Pancreas (tissue), 10 donors: ENCODE results near the gene CNNM3. TPM values are rescaled to one million over a fixed set of nuclear protein-coding genes. Genes with fewer than 3 reads are reported as not detected.

Experiments used
- ATAC-seq, 4 donors: fragments of 200-7000 bp; cut with Tn5 transposase; one replicate each; pipeline versions ENCODE4 v1.8.0 to v1.9.1; 2020; ENCODE audit warnings: mild to moderate bottlenecking in 4 of 4, moderate library complexity in 4 of 4
- DNase-seq, 6 donors: peaks; one replicate each; pipeline ENCODE4 v3.0.0-alpha.2; 2020
- FAIRE-seq: peaks from 2 replicates; lab custom pipeline; 2012; peaks lifted over from hg19 to GRCh38; lab: Jason Lieb, UNC
- H3K27ac ChIP-seq, 4 donors: fragments of 200-600 bp; sonication (generic); 1 replicate in 3 of 4; 2 replicates in 1 of 4; pipeline versions ENCODE4 v1.5.0 to v1.8.0; 2020
- H3K27me3 ChIP-seq, 4 donors: fragments of 200-600 bp; one replicate each; pipeline ENCODE4 v1.8.0; 2021
- H3K36me3 ChIP-seq, 3 donors: fragments of 200-600 bp; sonication (generic) in 1 of 3; one replicate each; pipeline versions ENCODE4 v1.5.0 to v1.8.0; 2020 to 2021
- H3K4me1 ChIP-seq, 3 donors: fragments of 200-600 bp; one replicate each; pipeline ENCODE4 v1.8.0; 2021
- H3K4me3 ChIP-seq, 4 donors: fragments of 200-600 bp; sonication (generic) in 2 of 4; one replicate each; pipeline versions ENCODE4 v1.5.0 to v1.8.0; 2020 to 2021
- H3K9me3 ChIP-seq, 4 donors: fragments of 200-600 bp; one replicate each; pipeline ENCODE4 v1.8.0; 2021
- WGBS, 2 donors: extraction: QIAGEN DNeasy Blood & Tissue Kit; methylation state at CpG; one replicate each; pipeline ENCODE4 v1.1.7; 2013; 5-methylcytosine and 5-hydroxymethylcytosine counted together
- intact Hi-C, 3 donors: fragments of 100-400 bp; cut with DNase I; formaldehyde crosslinking; loops; one replicate each; pipeline versions ENCODE4 v1.11.1 to v1.14.2; 2022
- polyA plus RNA-seq, 2 donors: library from polyadenylated mRNA; stranded (reverse); fragments of 200-250 nt; gene quantifications; one replicate each; pipeline ENCODE4 v1.2.3, GENCODE V29; 2013
- total RNA-seq, 6 donors: library from RNA; stranded (reverse); fragmentation: NEBNext Ultra II Directional in 4 of 6; extraction: Animal tissue kit (Norgen Biotek cat#: 25700) in 4 of 6; gene quantifications; one replicate each; pipeline versions ENCODE4 v1.2.1 to v1.2.4, GENCODE V29; 2021 to 2023
- TF ChIP-seq, protein P1 (sequence below), 4 donors: fragments of 200-600 bp; sonication (generic) in 3 of 4; IDR thresholded peaks; one replicate each; pipeline versions ENCODE4 v1.5.0 to v1.8.0; 2021; ENCODE audit warnings: antibody characterized with exemption in 4 of 4
- donor health status: healthy with polysubstance abuse.
- donor health status: DM: no; HTN: no; CAD: no; lungs with moderate emphysema.
- donor health status: DM: no; HTN: no; CAD: no.
- donor health status: control.
- donor health status: control.
- donor health status: Bipolar disorder and iron deficiency.
- donor health status: DM: yes; HTN: yes; CAD: no.
- donor health status: DM: no; HTN: no; CAD: no.
- donor health status: DM: no; HTN: no; CAD: no.
- donor health status: DM: yes; HTN: yes; CAD: no.

CNNM3 gene
- total and polyA plus RNA-seq, 8 donors = 13.6 to 35.1 (median 25.1) TPM

GRCh38 chr2:96876269-96877041 lies 60.4 kb downstream of the CNNM3 start:
- 81 to 85% methylated on average over 15 to 16 of the region's 16 CpGs for WGBS, 2 donors
- FAIRE-seq = no peak
- Histone ChIP-seq H3K36me3 (no peaks in the 10 kb centered on the region), H3K27ac (no peak overlapping the region), H3K27me3 (no peaks in the 10 kb centered on the region), H3K9me3 (no peaks in the 10 kb centered on the region), H3K4me3 (no peak overlapping the region), H3K4me1 (peaks cover 0 to 11% (median 0%) of the 10 kb centered on the region in 3 donors)
- no peak for ATAC-seq
- DNase-seq = no peak
- intact Hi-C loops = no loop called here
- TF ChIP-seq, protein P1, sequence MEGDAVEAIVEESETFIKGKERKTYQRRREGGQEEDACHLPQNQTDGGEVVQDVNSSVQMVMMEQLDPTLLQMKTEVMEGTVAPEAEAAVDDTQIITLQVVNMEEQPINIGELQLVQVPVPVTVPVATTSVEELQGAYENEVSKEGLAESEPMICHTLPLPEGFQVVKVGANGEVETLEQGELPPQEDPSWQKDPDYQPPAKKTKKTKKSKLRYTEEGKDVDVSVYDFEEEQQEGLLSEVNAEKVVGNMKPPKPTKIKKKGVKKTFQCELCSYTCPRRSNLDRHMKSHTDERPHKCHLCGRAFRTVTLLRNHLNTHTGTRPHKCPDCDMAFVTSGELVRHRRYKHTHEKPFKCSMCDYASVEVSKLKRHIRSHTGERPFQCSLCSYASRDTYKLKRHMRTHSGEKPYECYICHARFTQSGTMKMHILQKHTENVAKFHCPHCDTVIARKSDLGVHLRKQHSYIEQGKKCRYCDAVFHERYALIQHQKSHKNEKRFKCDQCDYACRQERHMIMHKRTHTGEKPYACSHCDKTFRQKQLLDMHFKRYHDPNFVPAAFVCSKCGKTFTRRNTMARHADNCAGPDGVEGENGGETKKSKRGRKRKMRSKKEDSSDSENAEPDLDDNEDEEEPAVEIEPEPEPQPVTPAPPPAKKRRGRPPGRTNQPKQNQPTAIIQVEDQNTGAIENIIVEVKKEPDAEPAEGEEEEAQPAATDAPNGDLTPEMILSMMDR (IDR thresholded peaks at IDR 0.05) = no peak

GRCh38 chr2:96877042-96877451 lies 61.0 kb downstream of the CNNM3 start:
- Histone ChIP-seq H3K36me3 (no peaks in the 10 kb centered on the region), H3K4me1 (peaks cover 0 to 11% (median 0%) of the 10 kb centered on the region in 3 donors), H3K27me3 (no peaks in the 10 kb centered on the region), H3K4me3 (no peak overlapping the region), H3K27ac (no peak overlapping the region), H3K9me3 (no peaks in the 10 kb centered on the region)
- intact Hi-C loops = no loop called here
- ATAC-seq = no peak
- TF ChIP-seq, protein P1 (IDR thresholded peaks at IDR 0.05) = no peak
- 75 to 76% methylated on average over 6 of the region's 6 CpGs for WGBS, 2 donors
- no peak for DNase-seq
- no peak for FAIRE-seq

DNA sequence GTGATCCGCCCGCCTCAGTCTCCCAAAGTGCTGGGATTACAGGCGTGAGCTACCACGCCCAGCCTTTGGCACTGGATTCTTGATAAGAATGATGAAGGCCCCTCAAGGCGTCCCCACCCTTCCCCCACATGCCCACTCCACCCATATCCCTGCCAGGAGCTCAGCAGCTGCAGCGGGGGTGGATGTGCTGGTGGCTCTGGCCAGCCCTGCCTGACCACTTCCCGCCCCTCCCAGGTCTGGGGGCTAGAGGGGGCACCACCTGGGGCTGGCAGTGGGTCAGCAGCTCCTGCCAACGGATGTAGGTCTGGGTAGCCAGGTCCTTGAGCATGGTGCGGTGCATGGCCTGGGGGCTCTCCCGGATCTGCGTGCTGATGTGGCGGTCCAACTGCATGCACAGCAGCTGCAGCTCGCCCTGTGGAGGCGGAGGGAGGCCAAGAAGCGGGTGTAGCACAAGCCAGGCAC lies 61.6 kb downstream of the CNNM3 start:
- no peaks in the 10 kb centered on the region for H3K36me3 ChIP-seq
- H3K4me1 ChIP-seq = peaks cover 0 to 11% (median 0%) of the 10 kb centered on the region in 3 donors
- no peaks in the 10 kb centered on the region for H3K27me3 ChIP-seq
- DNase-seq (no peak), ATAC-seq (no peak), FAIRE-seq (no peak)
- 77 to 89% methylated on average over 15 of the region's 15 CpGs for WGBS, 2 donors
- no peaks in the 10 kb centered on the region for H3K9me3 ChIP-seq
- TF ChIP-seq, protein P1 (IDR thresholded peaks at IDR 0.05) = no peak
- H3K27ac ChIP-seq = no peak overlapping the region
- no peak overlapping the region for H3K4me3 ChIP-seq
- intact Hi-C loops = no loop called here

GRCh38 chr2:96878171-96878570 lies 62.1 kb downstream of the CNNM3 start:
- FAIRE-seq = no peak
- peaks cover 0 to 11% (median 0%) of the 10 kb centered on the region in 3 donors for H3K4me1 ChIP-seq
- WGBS, 2 donors = 63 to 66% methylated on average over 7 of the region's 7 CpGs
- TF ChIP-seq, protein P1 (IDR thresholded peaks at IDR 0.05) = no peak
- intact Hi-C loops = no loop called here
- no peak for ATAC-seq
- H3K27me3 ChIP-seq = no peaks in the 10 kb centered on the region
- no peak for DNase-seq
- H3K27ac ChIP-seq = no peak overlapping the region
- H3K9me3 ChIP-seq = no peaks in the 10 kb centered on the region
- no peaks in the 10 kb centered on the region for H3K36me3 ChIP-seq
- H3K4me3 ChIP-seq = no peak overlapping the region
